Right renal pelvis (tissue), 4 donors: ENCODE data around the gene NFATC2. TPM values are rescaled to one million over a fixed set of nuclear protein-coding genes. Genes with fewer than 3 reads are reported as not detected.

Source experiments
- DNase-seq, 4 donors: peaks; one replicate each; pipeline ENCODE4 v3.0.0-alpha.2; 2013; ENCODE audit warnings: low read depth in 4 of 4, low spot score in 3 of 4, missing footprints in 1 of 4
- polyA plus RNA-seq, 4 donors: library from polyadenylated mRNA; unstranded; fragments of 120-200 nt; gene quantifications; one replicate each; pipeline ENCODE4 v1.2.1, GENCODE V29; 2013; ENCODE audit not compliant: insufficient read length in 4 of 4

Gene NFATC2
- polyA plus RNA-seq, 4 donors: 1.7 to 2.7 (median 1.7) TPM

DNA sequence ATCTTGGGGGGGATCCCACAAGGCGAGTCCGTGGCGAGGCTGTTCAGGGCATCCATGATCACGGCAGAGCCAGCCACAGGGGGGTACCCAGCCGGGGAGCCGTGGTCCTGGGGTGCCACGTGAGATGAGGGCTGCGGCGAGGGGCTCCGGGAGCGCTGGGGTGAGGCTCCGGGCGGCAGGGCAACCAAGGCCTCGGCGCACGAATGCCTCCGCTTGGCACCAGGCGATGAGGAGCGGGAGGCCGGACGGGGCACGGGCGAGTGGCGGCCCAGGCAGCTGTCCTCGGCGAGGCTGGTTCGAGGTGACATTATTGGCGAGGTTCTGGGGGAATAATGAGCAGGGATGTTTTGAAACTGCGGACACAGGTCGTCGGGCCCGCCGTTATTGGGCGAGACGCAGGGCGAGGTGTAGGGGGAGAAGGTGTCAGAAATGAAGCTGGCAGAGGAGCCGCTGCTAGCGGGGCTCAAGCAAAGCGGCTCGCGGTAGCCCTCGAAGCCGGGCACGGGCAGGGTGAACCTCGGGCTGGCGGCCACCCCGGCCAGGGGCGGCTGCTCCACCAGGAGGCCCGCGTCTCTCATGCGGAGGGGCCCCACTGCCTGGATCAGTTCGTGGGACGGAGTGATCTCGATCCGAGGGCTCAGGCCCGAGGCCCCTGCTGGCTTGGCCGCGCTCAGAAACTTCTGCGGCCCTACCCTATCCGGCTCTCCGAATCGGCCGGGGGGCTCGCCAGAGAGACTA is 19.1 kb downstream of the NFATC2 start:
- DNase-seq: no peak

DNA sequence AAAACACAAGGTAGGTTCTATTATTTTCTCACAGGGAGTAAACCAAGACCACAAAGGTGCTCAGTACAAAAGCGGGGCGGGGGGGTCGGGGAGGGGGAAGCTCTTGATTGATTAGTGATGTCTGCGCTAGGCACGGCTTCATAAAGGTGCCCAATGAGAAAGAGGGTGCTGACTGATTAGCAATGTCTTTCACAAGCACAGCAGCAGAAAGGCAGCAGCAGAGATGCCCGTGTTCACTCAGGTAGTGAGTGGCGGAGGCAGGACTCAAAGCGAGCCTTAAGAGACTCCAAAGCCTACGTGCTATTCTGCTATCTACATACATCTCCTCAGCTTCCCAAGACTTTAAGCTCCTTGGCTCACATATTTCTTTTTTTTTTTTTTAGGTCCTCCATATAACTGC is 20.3 kb downstream of the NFATC2 start:
- DNase-seq: no peak

GRCh38 chr20:51517839-51518238 is 24.7 kb downstream of the NFATC2 start:
- DNase-seq: no peak

- no peak for DNase-seq
These were observed 25.7 kb downstream of the NFATC2 start for GRCh38 chr20:51516855-51517254.

DNA sequence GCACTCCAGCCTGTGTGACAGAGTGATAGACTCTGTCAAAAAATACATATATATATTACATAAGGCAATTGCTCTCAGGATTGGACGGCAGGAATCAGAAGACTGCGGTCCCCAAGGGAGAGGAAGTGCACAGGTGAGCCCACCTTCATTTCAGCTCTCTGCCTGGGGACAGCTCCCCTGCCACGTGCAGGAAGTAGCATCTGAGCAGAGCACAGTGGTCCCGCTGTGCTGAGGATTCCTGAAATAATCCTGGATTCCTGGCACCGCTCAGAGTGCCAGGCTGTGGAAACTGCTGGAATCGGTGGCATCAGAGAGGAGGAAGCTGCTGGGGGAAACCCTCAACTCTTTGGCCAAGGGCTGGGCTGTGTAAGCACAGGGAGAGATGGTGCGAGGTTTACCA is 27.7 kb downstream of the NFATC2 start:
- no peak for DNase-seq

DNA sequence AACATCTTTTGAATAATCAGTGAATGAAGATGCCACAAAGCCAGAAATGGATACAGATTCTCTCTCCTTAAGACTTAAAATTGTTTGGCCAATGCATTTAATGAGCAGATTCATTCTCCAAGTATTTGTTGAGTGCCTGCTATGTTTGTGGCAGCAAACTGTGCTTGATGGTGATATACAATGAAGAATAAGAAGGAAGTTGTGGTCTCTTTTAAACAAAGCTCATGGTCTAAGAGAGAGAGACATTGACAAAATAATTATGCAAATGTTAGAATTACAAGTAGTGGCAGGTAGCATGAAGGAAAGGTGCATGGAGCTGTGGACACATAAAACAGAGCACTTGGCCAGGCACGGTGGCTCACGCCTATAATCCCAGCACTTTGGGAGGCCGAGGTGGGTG is 28.3 kb downstream of the NFATC2 start:
- DNase-seq: no peak

- DNase-seq: no peak
These were observed 29.0 kb downstream of the NFATC2 start for GRCh38 chr20:51513545-51513944.

DNA sequence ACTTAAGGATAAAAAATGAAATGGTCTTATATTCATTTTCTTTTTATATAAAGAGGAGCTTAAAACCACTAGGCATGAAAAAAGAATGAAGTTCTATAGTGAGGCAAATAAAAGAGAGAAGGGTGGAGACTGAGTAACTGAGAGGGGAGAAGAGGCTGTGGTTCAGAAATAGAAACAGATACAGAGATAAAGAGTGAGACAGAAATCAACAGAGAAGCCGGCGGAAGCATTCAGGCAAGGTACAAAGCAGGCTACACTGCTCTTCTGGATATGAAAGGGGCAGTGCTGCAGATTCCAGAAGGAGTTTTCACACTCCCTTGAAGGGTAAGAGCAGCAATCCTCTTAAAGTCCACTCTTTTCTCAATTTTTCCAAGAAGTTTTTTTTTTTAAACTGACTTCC is 29.9 kb downstream of the NFATC2 start:
- no peak for DNase-seq

DNA sequence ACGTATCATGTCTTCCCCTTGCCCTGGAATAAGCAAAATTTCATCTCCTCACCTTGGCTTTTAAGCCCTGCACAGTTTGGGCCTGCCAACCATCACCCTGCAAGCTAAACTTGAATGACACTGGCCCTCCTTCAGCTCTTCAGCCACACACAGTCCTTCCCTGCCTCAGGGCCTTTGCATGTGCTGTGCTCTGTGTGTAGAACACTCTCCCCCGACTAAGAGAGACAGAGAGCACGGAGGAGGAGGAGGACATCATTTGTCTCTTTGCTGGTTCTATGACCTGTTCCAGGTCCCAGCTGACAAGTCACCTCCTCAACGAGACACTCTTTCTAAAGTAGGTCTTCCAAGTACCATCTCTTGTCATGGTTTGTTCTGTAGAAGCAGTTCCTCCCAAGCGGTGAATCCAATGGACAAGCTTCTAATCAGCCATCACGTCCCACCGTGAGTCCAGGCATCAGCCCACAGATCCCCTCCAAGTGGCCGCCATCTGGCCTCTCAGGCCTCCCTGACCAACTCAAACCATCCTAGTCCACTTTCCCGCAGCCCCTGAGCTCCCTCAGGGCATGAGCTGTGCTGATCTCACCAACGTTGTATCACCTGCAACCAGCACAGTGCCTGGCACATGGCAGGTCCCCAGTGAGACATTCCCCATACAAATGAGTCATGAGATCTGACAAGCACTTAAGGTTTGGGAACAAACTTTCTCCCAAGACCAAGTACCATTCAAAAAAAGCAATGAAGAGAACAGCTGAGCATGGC is 30.5 kb downstream of the NFATC2 start:
- no peak for DNase-seq

DNA sequence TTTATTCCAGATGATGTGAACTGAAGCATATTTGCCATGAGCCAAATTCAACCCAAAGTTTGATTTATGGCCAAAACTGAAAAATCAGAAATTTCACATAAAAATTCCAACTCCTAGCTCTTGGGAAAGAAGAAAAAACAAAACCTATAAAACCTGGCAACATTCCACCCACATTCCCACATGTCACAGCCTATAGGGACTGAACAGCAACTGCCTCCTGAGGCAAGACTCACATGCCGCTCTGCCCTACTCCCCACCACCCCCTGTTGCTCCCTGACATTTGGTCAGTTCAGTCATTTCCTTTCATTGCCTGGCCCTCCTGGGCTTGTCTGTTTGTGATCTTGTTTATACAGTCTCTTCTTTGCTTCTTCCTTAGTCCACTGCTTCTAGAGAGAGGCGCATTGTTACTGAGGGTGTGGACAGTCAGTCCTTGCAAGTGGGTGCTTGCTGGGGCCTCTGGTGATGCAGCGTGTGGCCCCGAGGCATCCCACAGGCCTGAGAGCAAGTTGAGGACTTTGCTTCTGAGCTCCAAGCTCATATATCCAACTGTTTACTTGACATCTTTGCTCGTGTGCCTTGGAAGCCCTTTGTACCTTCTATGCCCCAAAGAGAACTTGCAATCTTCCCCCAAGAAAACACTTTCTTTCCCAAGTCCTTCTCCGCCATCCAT is 31.4 kb downstream of the NFATC2 start:
- DNase-seq: no peak

- no peak for DNase-seq
These were observed 32.4 kb downstream of the NFATC2 start for GRCh38 chr20:51510169-51510568.

DNA sequence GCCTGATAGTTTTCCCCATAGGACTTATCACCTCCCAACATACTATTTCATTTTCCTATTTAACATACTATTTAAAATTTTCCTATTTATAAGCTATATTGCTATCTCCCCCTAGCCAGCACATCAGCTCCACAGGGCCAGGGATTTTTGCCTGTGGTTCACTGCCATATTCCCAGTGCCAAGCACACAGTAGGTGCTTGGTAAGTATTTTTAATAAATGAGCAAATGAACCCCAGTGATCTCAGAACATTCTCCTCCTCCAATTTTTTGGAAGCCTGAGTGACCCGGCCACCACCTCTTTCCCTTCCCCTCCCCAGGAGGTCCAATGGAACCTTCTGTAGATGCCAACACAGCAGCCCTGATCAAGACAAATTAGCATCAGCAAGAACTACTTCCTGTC is 33.3 kb downstream of the NFATC2 start:
- DNase-seq: no peak

DNA sequence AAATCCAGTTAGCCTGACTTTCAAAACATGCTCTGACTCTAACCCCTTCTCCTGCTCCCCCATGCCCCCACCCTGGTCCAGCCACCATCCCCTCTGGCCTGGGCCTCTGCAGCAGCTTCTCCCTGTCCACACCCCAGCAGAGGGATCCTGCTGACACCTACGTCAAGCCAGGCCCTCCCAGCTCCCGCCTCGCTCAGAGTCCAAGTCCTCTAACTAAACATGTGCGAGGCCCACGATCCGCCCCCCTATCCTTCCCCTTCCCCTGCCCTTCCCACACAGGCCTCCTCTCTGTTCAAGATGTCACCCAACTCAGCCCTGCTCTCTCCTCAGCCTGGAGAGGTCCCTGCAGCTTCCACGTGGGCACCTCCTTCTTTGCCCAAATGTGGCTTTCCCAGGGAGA is 33.7 kb downstream of the NFATC2 start:
- DNase-seq: no peak

- no peak for DNase-seq
These were observed 34.4 kb downstream of the NFATC2 start for GRCh38 chr20:51508158-51508557.

DNA sequence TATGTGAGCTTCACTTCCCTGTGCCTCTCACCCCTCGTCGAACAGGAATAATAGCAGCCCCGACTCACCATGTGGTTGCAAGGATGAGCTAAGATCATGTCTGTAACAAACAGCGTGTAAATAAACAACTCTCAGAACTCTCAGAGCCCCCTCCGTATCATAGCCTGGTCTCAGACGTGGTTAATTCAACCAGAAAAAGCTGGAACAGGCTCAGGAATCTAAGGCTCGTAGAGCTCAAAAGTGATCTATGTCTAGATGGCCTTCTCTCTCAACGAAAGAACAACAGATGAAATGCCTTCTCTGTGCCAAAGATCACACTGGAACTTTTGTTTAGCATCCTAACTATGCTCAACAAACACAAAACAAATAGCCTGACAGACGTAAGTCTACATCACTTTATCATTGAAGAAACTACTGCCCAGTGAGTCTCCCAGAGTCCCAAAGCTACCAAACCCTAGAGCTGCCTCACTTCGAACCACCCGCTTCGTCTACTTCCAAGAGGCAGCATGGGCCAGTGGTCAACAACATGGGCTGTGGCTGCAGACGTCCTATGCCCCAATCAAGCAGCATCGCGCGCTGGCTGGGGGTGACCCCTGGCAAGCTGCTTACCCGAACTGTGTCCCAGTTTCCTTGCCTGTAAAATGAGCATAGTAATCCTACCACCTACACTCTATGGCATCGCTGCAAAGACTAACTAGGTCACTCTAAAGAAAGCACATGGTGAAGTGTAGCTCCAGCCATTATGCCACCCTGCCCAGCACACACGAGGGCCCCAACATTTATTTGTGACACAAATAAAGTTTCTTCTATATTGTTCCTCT is 35.1 kb downstream of the NFATC2 start:
- DNase-seq: no peak

- DNase-seq: no peak
These were observed 35.8 kb downstream of the NFATC2 start for GRCh38 chr20:51506527-51507215.

DNA sequence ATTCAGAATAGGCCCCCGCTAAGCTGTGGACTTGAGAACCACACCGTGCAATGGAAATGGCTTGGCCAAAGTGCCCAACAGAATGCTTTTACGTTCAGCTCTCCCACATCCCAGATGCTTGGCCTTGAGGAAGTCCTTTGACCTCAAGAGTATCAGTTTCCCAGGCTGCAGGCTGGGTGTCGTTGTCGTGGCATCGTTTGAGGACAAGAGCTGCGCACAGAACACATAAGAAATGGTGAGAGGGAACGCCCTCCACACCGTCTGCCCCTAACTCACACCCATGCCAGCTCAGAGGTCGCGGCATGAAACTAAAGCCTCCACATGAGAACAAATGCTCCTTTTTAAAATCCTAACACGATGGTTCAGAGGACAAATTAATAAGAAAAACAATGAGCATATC is 37.0 kb downstream of the NFATC2 start:
- no peak for DNase-seq

- DNase-seq: no peak
These were observed 39.1 kb downstream of the NFATC2 start for GRCh38 chr20:51503376-51503775.

GRCh38 chr20:51500936-51501335 is 41.6 kb downstream of the NFATC2 start:
- no peak for DNase-seq

DNA sequence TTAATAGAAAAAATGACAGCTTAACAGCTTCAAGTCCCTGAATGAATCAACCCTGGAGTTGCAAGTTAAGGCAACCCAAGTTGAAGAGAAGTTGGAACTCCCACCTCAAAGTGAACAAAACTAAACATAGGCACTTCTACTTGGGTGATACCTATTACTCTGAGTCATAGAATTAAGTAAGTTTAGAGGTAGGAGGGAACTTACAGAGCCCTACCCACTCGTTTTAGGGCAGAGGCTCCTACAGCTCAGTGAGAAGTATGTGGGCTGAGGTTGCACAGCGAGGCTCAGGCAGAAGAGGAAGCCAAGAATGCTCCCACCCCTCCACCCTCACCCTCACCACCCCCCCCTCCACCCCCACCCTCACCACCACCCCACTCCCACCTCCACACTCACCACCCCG is 42.2 kb downstream of the NFATC2 start:
- no peak for DNase-seq
